IMR-90 (cell line): Measurements from ENCODE around the gene GNG8. TPM values are rescaled to one million over a fixed set of nuclear protein-coding genes. Genes with fewer than 3 reads are reported as not detected.

ENCODE experiments used
- ATAC-seq: fragments of 200-7000 bp; cut with Tn5 transposase; 2 replicates; pipeline ENCODE4 v1.9.1; 2020; ENCODE audit warnings: low read depth, mild to moderate bottlenecking, moderate library complexity
- BruUV-seq: library from RNA; stranded (reverse); fragments of 400-500 nt; replicated peaks from 2 replicates; lab custom pipeline; 2021; lab: Mats Ljungman, UMichigan
- CTCF ChIA-PET: fragments of 300-600 bp; formaldehyde crosslinking; extraction: SDS; loops from one replicate; lab custom pipeline; 2021; ENCODE audit warnings: antibody characterized with exemption; lab: Yijun Ruan, JAX
- POLR2A ChIA-PET: fragments of 300-600 bp; sonication (Branson Sonifier 250); formaldehyde crosslinking; loops from one replicate; lab custom pipeline; 2022; ENCODE audit warnings: antibody characterized with exemption; ENCODE audit not compliant: unreplicated experiment; lab: Charles Lee
- DNase-seq: peaks from one replicate; pipeline ENCODE4 v3.0.0; 2013
- H2AFZ ChIP-seq: replicated peaks from 2 replicates; pipeline ENCODE3; 2013; ENCODE audit warnings: low read length, mild to moderate bottlenecking; ENCODE audit not compliant: poor library complexity
- H2AK5ac ChIP-seq: 2 replicates; pipeline ENCODE4 v1.6.1; 2013; ENCODE audit warnings: low read depth, low read length, inconsistent platforms
- H2AK9ac ChIP-seq: replicated peaks from 2 replicates; pipeline ENCODE3; 2013; ENCODE audit warnings: mild to moderate bottlenecking, low read depth, low read length, moderate library complexity; ENCODE audit not compliant: poor library complexity
- H2BK120ac ChIP-seq: 2 replicates; pipeline ENCODE4 v1.6.1; 2013; ENCODE audit warnings: low read depth, low read length, inconsistent platforms
- H2BK15ac ChIP-seq: 3 replicates; pipeline ENCODE4 v1.6.1; 2013; ENCODE audit warnings: low read depth, low read length, inconsistent platforms
- H2BK20ac ChIP-seq: 2 replicates; pipeline ENCODE4 v1.6.1; 2013; ENCODE audit warnings: low read depth, mild to moderate bottlenecking, inconsistent platforms, low read length, moderate library complexity
- H2BK5ac ChIP-seq: 2 replicates; pipeline ENCODE4 v1.6.1; 2013; ENCODE audit warnings: mild to moderate bottlenecking, low read depth, low read length, inconsistent platforms; ENCODE audit not compliant: poor library complexity, severe bottlenecking
- H3K14ac ChIP-seq: replicated peaks from 2 replicates; pipeline ENCODE4 v1.6.1; 2013; ENCODE audit warnings: low read depth, low read length, inconsistent platforms
- H3K18ac ChIP-seq: 2 replicates; pipeline ENCODE4 v1.6.1; 2013; ENCODE audit warnings: low read depth, low read length, control low read depth
- H3K23ac ChIP-seq: 2 replicates; pipeline ENCODE4 v1.6.1; 2013; ENCODE audit warnings: low read depth, low read length, inconsistent platforms
- H3K27ac ChIP-seq: 2 replicates; pipeline ENCODE4 v1.5.1; 2013; ENCODE audit warnings: mild to moderate bottlenecking, control low read depth, low read length; ENCODE audit not compliant: insufficient read depth
- H3K27me3 ChIP-seq: 2 replicates; pipeline ENCODE4 v1.6.1; 2013; ENCODE audit warnings: low read length; ENCODE audit not compliant: control insufficient read depth, insufficient read depth
- H3K36me3 ChIP-seq: 2 replicates; pipeline ENCODE4 v1.6.1; 2013; ENCODE audit warnings: low read length, mixed read lengths; ENCODE audit not compliant: control insufficient read depth, insufficient read depth
- H3K4ac ChIP-seq: 2 replicates; pipeline ENCODE4 v1.6.1; 2013; ENCODE audit warnings: low read depth, low read length, inconsistent platforms
- H3K4me1 ChIP-seq: 2 replicates; pipeline ENCODE4 v1.6.1; 2013; ENCODE audit warnings: low read length, mixed read lengths; ENCODE audit not compliant: control insufficient read depth, insufficient read depth
- H3K4me2 ChIP-seq: 2 replicates; pipeline ENCODE4 v1.6.1; 2013; ENCODE audit warnings: low read depth, mild to moderate bottlenecking, control low read depth, low read length, moderate library complexity
- H3K4me3 ChIP-seq: 2 replicates; pipeline ENCODE4 v1.5.1; 2013; ENCODE audit warnings: low read depth, mild to moderate bottlenecking, control low read depth, low read length, moderate library complexity; ENCODE audit not compliant: insufficient read depth
- H3K56ac ChIP-seq: 2 replicates; pipeline ENCODE4 v1.6.1; 2013; ENCODE audit warnings: low read length, inconsistent platforms; ENCODE audit not compliant: insufficient read depth; ENCODE audit errors: extremely low read depth
- H3K79me1 ChIP-seq, 2 experiments: 2 replicates each; pipeline ENCODE4 v1.6.1; 2013; ENCODE audit warnings: low read length in 2 of 2, inconsistent platforms in 1 of 2, low read depth in 1 of 2
- H3K9ac ChIP-seq: 2 replicates; pipeline ENCODE4 v1.6.1; 2013; ENCODE audit warnings: low read depth, low read length, control low read depth
- H3K9me1 ChIP-seq: 2 replicates; pipeline ENCODE4 v1.6.1; 2013; ENCODE audit warnings: low read length, inconsistent platforms; ENCODE audit not compliant: insufficient read depth
- H3K9me3 ChIP-seq: 2 replicates; pipeline ENCODE4 v1.6.1; 2013; ENCODE audit warnings: low read length; ENCODE audit not compliant: control insufficient read depth, insufficient read depth
- H4K20me1 ChIP-seq: 2 replicates; pipeline ENCODE4 v1.6.1; 2013; ENCODE audit warnings: low read length, inconsistent platforms; ENCODE audit not compliant: insufficient read depth
- H4K5ac ChIP-seq: 2 replicates; pipeline ENCODE4 v1.6.1; 2013; ENCODE audit warnings: mild to moderate bottlenecking, low read depth, low read length, control low read depth
- H4K8ac ChIP-seq, 2 experiments: 2 replicates each; pipeline ENCODE4 v1.6.1; 2013; ENCODE audit warnings: low read depth in 2 of 2, low read length in 2 of 2, control low read depth in 1 of 2, inconsistent platforms in 1 of 2
- H4K91ac ChIP-seq: 2 replicates; pipeline ENCODE4 v1.6.1; 2013; ENCODE audit warnings: low read depth, low read length, inconsistent platforms; ENCODE audit not compliant: insufficient read depth
- BHLHE40 ChIP-seq: fragments of 150-350 bp; IDR thresholded peaks from 2 replicates; pipeline ENCODE4 v1.6.1; 2016; ENCODE audit warnings: mild to moderate bottlenecking, low read depth, low read length
- FOS ChIP-seq: fragments of 150-350 bp; IDR thresholded peaks from 2 replicates; pipeline ENCODE4 v1.6.1; 2016; ENCODE audit warnings: low read depth, low read length
- MAFK ChIP-seq: IDR thresholded peaks from 2 replicates; pipeline ENCODE4 v1.6.1; 2012; ENCODE audit warnings: low read depth, low read length, improper control_type of control experiment
- NFE2L2 ChIP-seq: fragments of 150-350 bp; IDR thresholded peaks from 2 replicates; pipeline ENCODE4 v1.6.1; 2016; ENCODE audit warnings: low read depth, mild to moderate bottlenecking, low read length
- RAD21 ChIP-seq: IDR thresholded peaks from 2 replicates; pipeline ENCODE4 v1.6.1; 2012; ENCODE audit warnings: low read length, improper control_type of control experiment
- SMC3 ChIP-seq: fragments of 150-350 bp; IDR thresholded peaks from 2 replicates; pipeline ENCODE4 v1.6.1; 2016; ENCODE audit warnings: low read depth, mild to moderate bottlenecking, antibody characterized with exemption, low read length, moderate library complexity
- USF2 ChIP-seq: fragments of 150-350 bp; IDR thresholded peaks from 2 replicates; pipeline ENCODE4 v1.6.1; 2017; ENCODE audit warnings: mild to moderate bottlenecking, antibody characterized with exemption, low read length, low read depth
- WGBS, 2 experiments: methylation state at CpG; one replicate each; pipeline versions ENCODE4 v1.1.5 to v1.1.7; 2013; ENCODE audit warnings: missing lambda C conversion rate in 2 of 2; ENCODE audit not compliant: insufficient read length in 1 of 2; ENCODE audit errors: extremely low coverage in 2 of 2; 5-methylcytosine and 5-hydroxymethylcytosine counted together
- dilution Hi-C: fragments of 300-500 bp; cut with HindIII; formaldehyde crosslinking; loops from one replicate; pipeline ENCODE4 v1.14.3; 2018; ENCODE audit warnings: low sequenced_read_pairs; ENCODE audit not compliant: unreplicated experiment
- in situ Hi-C: fragments of 300-500 bp; cut with MboI; formaldehyde crosslinking; loops from 3 replicates; pipeline ENCODE4 v1.14.3; 2019; ENCODE audit warnings: low sequenced_read_pairs, inconsistent platforms, mixed read lengths
- intact Hi-C: fragments of 100-400 bp; cut with micrococcal nuclease; formaldehyde crosslinking; loops from 2 replicates; pipeline ENCODE4 v1.10.0; 2022
- polyA plus RNA-seq, 3 experiments: library from polyadenylated mRNA; depleted of rRNA; stranded (reverse); fragments of >200 nt; gene quantifications; 2 replicates each; pipeline ENCODE4 v1.2.3, GENCODE V29; 2012; ENCODE audit warnings: low replicate concordance in 1 of 3
- total RNA-seq: library from RNA; depleted of rRNA; stranded (reverse); fragments of >200 nt; gene quantifications from 2 replicates; pipeline ENCODE4 v1.2.3, GENCODE V29; 2012
- TF ChIP-seq, protein P1 (sequence below): conservative IDR thresholded peaks from 2 replicates; pipeline ENCODE4 v1.5.1; 2012; ENCODE audit warnings: mild to moderate bottlenecking, low read depth, low read length, improper control_type of control experiment

GNG8 gene
- total and polyA plus RNA-seq, 2 of the 4 experiments (the other 2 are of a cell fraction), result not detected

GRCh38 chr19:46599716-46600373, 36.2 kb downstream of the GNG8 start:
- no peak overlapping the region for H2BK15ac ChIP-seq
- H2AK9ac ChIP-seq, result peak overlapping the region; percentile 99
- H4K8ac ChIP-seq, result peak overlapping the region; percentile 79 to 100
- WGBS, 2 experiments, result no CpG with 5 or more reads among the region's 9 CpGs
- no peaks in the 10 kb centered on the region for H3K27me3 ChIP-seq
- dilution Hi-C loops, result no loop called here
- H3K36me3 ChIP-seq, result no peaks in the 10 kb centered on the region
- H3K9me1 ChIP-seq, result peaks cover 16% of the 10 kb centered on the region
- peak overlapping the region; percentile 100 for H2AFZ ChIP-seq
- H3K18ac ChIP-seq, result no peak overlapping the region; the same call in 1 of the 2 replicates
- H3K4me2 ChIP-seq, result peak overlapping the region; percentile 66
- peak overlapping the region; percentile 100 for H4K91ac ChIP-seq
- H3K23ac ChIP-seq, result peak overlapping the region; percentile 22; the same call in 1 of the 2 replicates
- peaks cover 0 to 33% of the 10 kb centered on the region in 2 experiments; a peak in 2 of 4 replicates for H3K79me1 ChIP-seq
- TF ChIP-seq MAFK, result no peak
- no peak for TF ChIP-seq USF2
- no peak for TF ChIP-seq SMC3
- no peak for TF ChIP-seq RAD21
- TF ChIP-seq, protein P1, sequence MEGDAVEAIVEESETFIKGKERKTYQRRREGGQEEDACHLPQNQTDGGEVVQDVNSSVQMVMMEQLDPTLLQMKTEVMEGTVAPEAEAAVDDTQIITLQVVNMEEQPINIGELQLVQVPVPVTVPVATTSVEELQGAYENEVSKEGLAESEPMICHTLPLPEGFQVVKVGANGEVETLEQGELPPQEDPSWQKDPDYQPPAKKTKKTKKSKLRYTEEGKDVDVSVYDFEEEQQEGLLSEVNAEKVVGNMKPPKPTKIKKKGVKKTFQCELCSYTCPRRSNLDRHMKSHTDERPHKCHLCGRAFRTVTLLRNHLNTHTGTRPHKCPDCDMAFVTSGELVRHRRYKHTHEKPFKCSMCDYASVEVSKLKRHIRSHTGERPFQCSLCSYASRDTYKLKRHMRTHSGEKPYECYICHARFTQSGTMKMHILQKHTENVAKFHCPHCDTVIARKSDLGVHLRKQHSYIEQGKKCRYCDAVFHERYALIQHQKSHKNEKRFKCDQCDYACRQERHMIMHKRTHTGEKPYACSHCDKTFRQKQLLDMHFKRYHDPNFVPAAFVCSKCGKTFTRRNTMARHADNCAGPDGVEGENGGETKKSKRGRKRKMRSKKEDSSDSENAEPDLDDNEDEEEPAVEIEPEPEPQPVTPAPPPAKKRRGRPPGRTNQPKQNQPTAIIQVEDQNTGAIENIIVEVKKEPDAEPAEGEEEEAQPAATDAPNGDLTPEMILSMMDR, result no peak
- TF ChIP-seq FOS, result no peak
- no peak for TF ChIP-seq BHLHE40
- no peak for TF ChIP-seq NFE2L2
- H3K9ac ChIP-seq, result peak overlapping the region; percentile 88
- H3K56ac ChIP-seq, result no peak overlapping the region
- H2BK20ac ChIP-seq, result 0 out of 2 replicates have a peak overlapping the region, but pooled peaks have one; percentile 40
- ATAC-seq (no peak), DNase-seq (no peak)
- H4K20me1 ChIP-seq, result peaks cover 31% of the 10 kb centered on the region
- peaks cover 4% of the 10 kb centered on the region; the same call in 1 of the 2 replicates for H3K9me3 ChIP-seq
- H3K27ac ChIP-seq, result no peak overlapping the region; the same call in 1 of the 2 replicates
- H2BK5ac ChIP-seq, result no peak overlapping the region
- no TSS peak for BruUV-seq
- H2BK120ac ChIP-seq, result no peak overlapping the region
- peak overlapping the region; percentile 54 for H3K4me3 ChIP-seq
- H4K5ac ChIP-seq, result peak overlapping the region; percentile 97
- in situ Hi-C loops, result no loop called here
- H3K4ac ChIP-seq, result peak overlapping the region; percentile 100
- H3K14ac ChIP-seq, result peak overlapping the region; percentile 100
- intact Hi-C loops, result no loop called here
- CTCF ChIA-PET, result no interaction called here
- peaks cover 15% of the 10 kb centered on the region for H3K4me1 ChIP-seq
- H2AK5ac ChIP-seq, result peak overlapping the region; percentile 94
- POLR2A ChIA-PET, result interaction anchor here (0.6 kb wide), 2 partner anchors 435 to 600 kb away, joined by 3 to 14 read pairs; no protein-coding TSS in a partner anchor
